GM12865 (cell line): ENCODE results near the gene DBNDD2.

Experiments
- DNase-seq: peaks from one replicate; pipeline ENCODE4 v3.0.0; 2010; ENCODE audit warnings: low read depth
- H3K4me3 ChIP-seq: 2 replicates; pipeline ENCODE4 v1.5.1; 2011; ENCODE audit warnings: mild to moderate bottlenecking, low read depth, low read length, control low read depth
- CTCF ChIP-seq: IDR thresholded peaks from 2 replicates; pipeline ENCODE4 v1.5.1; 2011; ENCODE audit warnings: low read length, control low read depth, low read depth, inconsistent platforms; ENCODE audit not compliant: insufficient read depth; ENCODE audit errors: missing control alignments

Gene DBNDD2

GRCh38 chr20:45416917-45417316 lies 8.8 kb downstream of the DBNDD2 start:
- peak overlapping the region; percentile 99 for H3K4me3 ChIP-seq
- DNase-seq, result peak; percentile 31

GRCh38 chr20:45419188-45420091 lies 11.4 kb downstream of the DBNDD2 start:
- peak; percentile 82 for DNase-seq
- H3K4me3 ChIP-seq, result no peak overlapping the region
- no peak for TF ChIP-seq CTCF

More at GRCh38 chr20:45416917-45417316, 8.8 kb downstream of the DBNDD2 start:
- TF ChIP-seq CTCF, result no peak

- H3K4me3 ChIP-seq, result no peak overlapping the region
- TF ChIP-seq CTCF, result no peak
- DNase-seq, result no peak
Measured at GRCh38 chr20:45420125-45420524, 12.0 kb downstream of the DBNDD2 start.

DNA sequence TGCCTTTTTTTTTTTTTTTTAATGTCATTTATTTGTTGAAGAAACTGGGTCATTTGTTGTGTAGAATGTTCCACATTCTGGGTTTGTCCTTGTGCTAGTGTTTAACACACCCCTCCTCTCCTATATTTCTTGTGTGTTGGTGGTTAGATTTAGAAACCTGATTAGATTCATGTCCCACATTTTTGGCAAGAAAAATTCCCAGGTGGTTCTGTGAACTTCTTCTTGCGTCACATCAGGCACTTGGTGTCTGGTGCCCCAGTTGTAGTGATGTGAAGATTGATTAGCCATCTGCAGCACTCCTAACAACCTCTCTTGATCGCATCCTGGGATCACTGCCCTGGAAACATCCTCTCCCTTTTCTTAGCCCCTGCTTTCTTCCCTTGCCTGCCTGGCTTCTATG lies 15.6 kb downstream of the DBNDD2 start:
- no peak overlapping the region for H3K4me3 ChIP-seq
- TF ChIP-seq CTCF, result no peak
- DNase-seq, result no peak

DNA sequence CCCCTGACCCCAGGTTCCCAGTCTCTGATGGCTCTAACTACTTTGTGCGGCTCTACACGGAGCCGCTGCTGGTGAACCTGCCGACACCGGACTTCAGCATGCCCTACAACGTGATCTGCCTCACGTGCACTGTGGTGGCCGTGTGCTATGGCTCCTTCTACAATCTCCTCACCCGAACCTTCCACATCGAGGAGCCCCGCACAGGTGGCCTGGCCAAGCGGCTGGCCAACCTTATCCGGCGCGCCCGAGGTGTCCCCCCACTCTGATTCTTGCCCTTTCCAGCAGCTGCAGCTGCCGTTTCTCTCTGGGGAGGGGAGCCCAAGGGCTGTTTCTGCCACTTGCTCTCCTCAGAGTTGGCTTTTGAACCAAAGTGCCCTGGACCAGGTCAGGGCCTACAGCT lies 17.5 kb downstream of the DBNDD2 start:
- no peak overlapping the region for H3K4me3 ChIP-seq
- DNase-seq, result no peak
- TF ChIP-seq CTCF, result no peak

DNA sequence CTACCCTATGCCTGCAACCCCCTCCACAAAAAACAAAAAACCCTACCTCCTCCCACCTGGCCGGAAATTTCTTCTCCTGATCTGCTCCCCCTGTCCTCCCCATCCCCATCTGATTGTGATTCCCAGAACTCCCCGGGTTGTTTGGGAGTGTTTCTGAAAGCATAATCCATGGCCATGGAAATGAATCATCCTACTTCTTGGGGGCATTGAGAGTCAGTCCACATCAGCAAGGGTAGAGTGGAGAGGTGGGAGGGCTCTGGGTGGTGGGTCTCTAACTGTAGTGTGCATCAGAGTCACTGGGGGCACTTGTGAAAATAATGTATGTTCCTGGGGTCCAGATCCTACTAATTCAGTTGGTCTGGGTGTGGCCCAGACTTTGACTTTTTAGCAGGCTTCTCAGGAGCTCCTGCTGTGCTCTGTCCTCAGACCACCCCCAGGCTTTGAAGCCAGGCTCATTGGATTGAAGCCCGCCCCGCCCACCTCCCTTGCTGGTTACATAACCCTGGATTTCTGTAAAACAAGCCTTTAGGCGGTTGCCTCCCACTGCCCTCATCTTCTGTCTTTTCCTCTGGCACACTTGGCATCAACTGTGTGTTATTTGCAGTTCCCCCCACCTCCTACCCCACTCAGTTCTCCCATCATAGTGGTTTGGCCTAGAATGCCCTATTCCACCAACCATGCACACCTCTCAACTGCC lies 18.4 kb downstream of the DBNDD2 start:
- TF ChIP-seq CTCF, result no peak
- no peak overlapping the region for H3K4me3 ChIP-seq
- no peak for DNase-seq
